Measurements from ENCODE around the gene ANTXRL. TPM values are rescaled to one million over a fixed set of nuclear protein-coding genes. Genes with fewer than 3 reads are reported as not detected.

The ANTXRL gene
- total and polyA plus RNA-seq, 2 of the 8 experiments (the other 6 are each of a cell fraction or from before 2014, with no cell fraction given), result not detected

GRCh38 chr10:46329690-46330016 is 42.9 kb downstream of the ANTXRL start:
- peaks cover 0 to 9% (median 7%) of the 10 kb centered on the region in 4 experiments; a peak in 5 of 7 replicates for H3K4me1 ChIP-seq (replicated peaks in 1 of 4; ENCODE audit: control insufficient read depth in 3 of 4, insufficient read depth in 4 of 4, low read length in 3 of 4)
- no peak overlapping the region for H3K4me2 ChIP-seq (ENCODE audit: insufficient read depth in 1 of 2, low read depth in 2 of 2, low read length in 2 of 2)
- WGBS, 2 experiments (ENCODE audit: extremely low coverage in 1 of 2, insufficient coverage in 1 of 2, insufficient read length in 1 of 2, insufficient replicate concordance in 2 of 2, low coverage in 1 of 2, low lambda C conversion rate in 2 of 2, missing lambda C conversion rate in 1 of 2), result 69% methylated on average over 8 of the region's 8 CpGs; no CpG with 5 or more reads in 1 of the 2 experiments
- H4K20me1 ChIP-seq (replicated peaks in 1 of 2; ENCODE audit: control insufficient read depth in 1 of 2, insufficient read depth in 2 of 2, low read length in 2 of 2), result no peaks in the 10 kb centered on the region
- no peak overlapping the region for H3K56ac ChIP-seq (replicated peaks; ENCODE audit: insufficient read length, low read depth, low read length)
- H3K23ac ChIP-seq (ENCODE audit: insufficient read length), result no peak overlapping the region
- no peak overlapping the region for H2AK5ac ChIP-seq (ENCODE audit: low read depth, low read length)
- H2AFZ ChIP-seq (ENCODE audit: low read length), result peak overlapping the region; percentile 46; the same call in 1 of the 2 replicates
- DNase-seq (ENCODE audit: low read depth in 1 of 2, low spot score in 2 of 2), result no peak
- no peak overlapping the region for H3K4me3 ChIP-seq (ENCODE audit: extremely low read depth in 1 of 4, insufficient read depth in 2 of 4, low read depth in 3 of 4, low read length in 4 of 4)
- no peaks in the 10 kb centered on the region for H3K9me3 ChIP-seq (ENCODE audit: insufficient read depth in 2 of 2, low read depth in 1 of 2, low read length in 1 of 2)
- no peak overlapping the region for H3K4ac ChIP-seq (replicated peaks; ENCODE audit: insufficient read length, low read depth, low read length)
- 0 out of 2 replicates have a peak overlapping the region, but pooled peaks have one; percentile 83 for H2BK20ac ChIP-seq (ENCODE audit: low read length)
- H4K8ac ChIP-seq (ENCODE audit: extremely low read depth, insufficient read depth, low read length), result no peak overlapping the region
- no peak overlapping the region for H4K91ac ChIP-seq (replicated peaks; ENCODE audit: insufficient read length, low read length)
- H3K18ac ChIP-seq (ENCODE audit: extremely low read depth, low read length), result peak overlapping the region; percentile 55
- H2BK12ac ChIP-seq (ENCODE audit: low read depth, low read length), result no peak overlapping the region
- no peaks in the 10 kb centered on the region for H3K27me3 ChIP-seq (replicated peaks in 1 of 4; ENCODE audit: control insufficient read depth in 3 of 4, extremely low read depth in 1 of 4, insufficient read depth in 3 of 4, low read length in 3 of 4)
- CTCF ChIA-PET (ENCODE audit: partially characterized antibody), result interaction anchor here (1.4 to 2.8 kb wide), 3 partner anchors 42 to 215 kb away, joined by 3 to 11 read pairs (median 4); no protein-coding TSS in a partner anchor
- H3K79me2 ChIP-seq (ENCODE audit: control insufficient read depth in 1 of 2, insufficient read depth in 2 of 2, low read length in 2 of 2), result no peaks in the 10 kb centered on the region
- no peak overlapping the region for H3K27ac ChIP-seq (ENCODE audit: low read depth, low read length)
- no peaks in the 10 kb centered on the region for H3K23me2 ChIP-seq (ENCODE audit: low read depth, low read length)
- FAIRE-seq, result no peak
- peak overlapping the region; percentile 47; the same call in 1 of the 2 replicates for H2BK5ac ChIP-seq (ENCODE audit: low read depth, low read length)
- H2BK15ac ChIP-seq (ENCODE audit: low read length), result peak overlapping the region; percentile 93; the same call in 1 of the 2 replicates
- H3K14ac ChIP-seq (ENCODE audit: insufficient read length), result no peak overlapping the region
- POLR2A ChIA-PET (ENCODE audit: partially characterized antibody), result interaction anchor here (0.9 kb wide), 1 partner anchor 47 kb away, joined by 3 read pairs; no protein-coding TSS in a partner anchor
- no peaks in the 10 kb centered on the region for H3K36me3 ChIP-seq (ENCODE audit: control insufficient read depth in 2 of 4, insufficient read depth in 4 of 4, low read length in 3 of 4)
- H3K9ac ChIP-seq (replicated peaks in 1 of 4; ENCODE audit: extremely low read depth in 1 of 4, low read depth in 3 of 4, low read length in 3 of 4), result no peak overlapping the region
- TF ChIP-seq YY1 (IDR thresholded peaks at IDR 0.05; ENCODE audit: low read depth, low read length), result no peak
- TF ChIP-seq, protein P1, sequence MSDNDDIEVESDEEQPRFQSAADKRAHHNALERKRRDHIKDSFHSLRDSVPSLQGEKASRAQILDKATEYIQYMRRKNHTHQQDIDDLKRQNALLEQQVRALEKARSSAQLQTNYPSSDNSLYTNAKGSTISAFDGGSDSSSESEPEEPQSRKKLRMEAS (IDR thresholded peaks at IDR 0.05), result 0 out of 2 replicates have a peak, but pooled peaks have one; percentile 20
- H3K79me1 ChIP-seq (ENCODE audit: low read depth, low read length), result no peaks in the 10 kb centered on the region
- no peak overlapping the region for H4K5ac ChIP-seq (ENCODE audit: insufficient read length, low read depth, low read length)
- no peak overlapping the region for H2BK120ac ChIP-seq (replicated peaks; ENCODE audit: low read depth, low read length)

Data from H1 (cell line).